NT2/D1 (cell line): ENCODE data around the gene LEAP2.

Source experiments
- YY1 ChIP-seq: IDR thresholded peaks from 2 replicates; pipeline ENCODE4 v1.6.1; 2011; ENCODE audit not compliant: insufficient read length, insufficient read depth
- ZNF274 ChIP-seq: IDR thresholded peaks from 2 replicates; pipeline ENCODE4 v1.6.1; 2011; ENCODE audit warnings: mild to moderate bottlenecking, low read depth, low read length

DNA sequence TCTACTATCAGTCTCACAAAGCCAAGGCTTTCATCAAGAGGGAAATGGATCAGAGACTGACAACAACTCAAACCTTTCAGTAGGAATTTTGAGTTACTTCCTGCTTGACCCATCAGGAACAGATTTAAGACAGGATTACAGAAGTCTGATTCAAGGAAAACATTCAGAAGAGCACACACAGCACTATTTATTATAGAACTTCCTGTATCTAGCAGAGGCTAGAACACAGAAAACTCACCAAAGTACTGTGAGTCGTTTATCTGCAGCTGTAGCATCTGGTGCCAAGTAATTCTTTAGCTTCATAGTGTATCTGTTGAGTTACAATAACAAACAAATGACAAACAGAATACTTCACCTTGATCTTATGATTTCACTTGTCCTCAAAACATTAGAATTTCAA lies 13.8 kb downstream of the LEAP2 start:
- TF ChIP-seq YY1 (no peak), ZNF274 (no peak)
